ENCODE results near the gene SETDB2.

DNA sequence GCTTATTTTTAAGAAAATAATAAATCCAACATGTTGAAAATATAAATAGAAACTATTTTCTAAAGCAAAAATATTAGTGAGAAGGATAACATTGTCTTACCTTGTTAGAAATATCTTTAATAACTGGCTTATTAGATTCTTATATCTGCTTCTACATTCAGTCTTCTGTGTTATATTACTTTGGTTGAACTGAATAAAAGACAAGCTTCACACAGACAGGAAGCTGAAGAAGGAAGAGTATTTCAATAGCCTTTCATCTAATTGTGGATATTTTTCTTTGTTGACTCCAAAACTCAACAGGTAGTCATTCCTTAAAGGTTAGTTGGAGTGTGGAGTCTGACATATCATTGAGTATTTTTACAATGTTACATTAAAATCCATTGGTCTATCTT lies 10.9 kb downstream of the SETDB2 start:
- TF ChIP-seq POLR2AphosphoS5 (IDR thresholded peaks at IDR 0.05; ENCODE audit: low read depth, low read length) (no peak), POLR2A (IDR thresholded peaks at IDR 0.05; ENCODE audit: low read depth, low read length) (no peak), TAF1 (IDR thresholded peaks at IDR 0.05; ENCODE audit: low read depth, low read length) (no peak), SPI1 (IDR thresholded peaks at IDR 0.05; ENCODE audit: low read depth, low read length) (no peak)

All from GM12891 (cell line).